ENCODE results near the gene RASEF.

RASEF gene

GRCh38 chr9:83061036-83061435, 1.9 kb downstream of the RASEF start:
- DNase-seq: no peak
- H3K9me3 ChIP-seq (ENCODE audit: control insufficient read depth, low read length): no peaks in the 10 kb centered on the region
- no peak overlapping the region for H3K27ac ChIP-seq (ENCODE audit: insufficient read depth, low read length, poor library complexity, severe bottlenecking)
- no peaks in the 10 kb centered on the region for H3K36me3 ChIP-seq (ENCODE audit: control insufficient read depth, insufficient read depth, low read length)
- H3K4me3 ChIP-seq (ENCODE audit: insufficient read depth, low read depth, low read length, poor library complexity, severe bottlenecking): no peak overlapping the region
- H3K4me1 ChIP-seq (ENCODE audit: control insufficient read depth, insufficient read depth, low read length, poor library complexity, severe bottlenecking): no peaks in the 10 kb centered on the region
- H3K27me3 ChIP-seq (replicated peaks; ENCODE audit: control insufficient read depth, insufficient read depth, low read length, poor library complexity, severe bottlenecking): no peaks in the 10 kb centered on the region

GRCh38 chr9:83060556-83060955, 2.4 kb downstream of the RASEF start:
- H3K36me3 ChIP-seq (ENCODE audit: control insufficient read depth, insufficient read depth, low read length): no peaks in the 10 kb centered on the region
- no peak for DNase-seq
- H3K4me1 ChIP-seq (ENCODE audit: control insufficient read depth, insufficient read depth, low read length, poor library complexity, severe bottlenecking): no peaks in the 10 kb centered on the region
- H3K4me3 ChIP-seq (ENCODE audit: insufficient read depth, low read depth, low read length, poor library complexity, severe bottlenecking): no peak overlapping the region
- no peaks in the 10 kb centered on the region for H3K9me3 ChIP-seq (ENCODE audit: control insufficient read depth, low read length)
- no peak overlapping the region for H3K27ac ChIP-seq (ENCODE audit: insufficient read depth, low read length, poor library complexity, severe bottlenecking)
- H3K27me3 ChIP-seq (replicated peaks; ENCODE audit: control insufficient read depth, insufficient read depth, low read length, poor library complexity, severe bottlenecking): no peaks in the 10 kb centered on the region

- Histone ChIP-seq H3K9me3 (ENCODE audit: control insufficient read depth, low read length) (no peaks in the 10 kb centered on the region), H3K27ac (ENCODE audit: insufficient read depth, low read length, poor library complexity, severe bottlenecking) (no peak overlapping the region), H3K36me3 (ENCODE audit: control insufficient read depth, insufficient read depth, low read length) (no peaks in the 10 kb centered on the region), H3K4me3 (ENCODE audit: insufficient read depth, low read depth, low read length, poor library complexity, severe bottlenecking) (no peak overlapping the region), H3K27me3 (replicated peaks; ENCODE audit: control insufficient read depth, insufficient read depth, low read length, poor library complexity, severe bottlenecking) (no peaks in the 10 kb centered on the region), H3K4me1 (ENCODE audit: control insufficient read depth, insufficient read depth, low read length, poor library complexity, severe bottlenecking) (no peaks in the 10 kb centered on the region)
- DNase-seq: no peak
These were observed 3.5 kb downstream of the RASEF start for GRCh38 chr9:83059417-83059816.

GRCh38 chr9:83056911-83057310, 6.0 kb downstream of the RASEF start:
- DNase-seq: no peak
- Histone ChIP-seq H3K27ac (ENCODE audit: insufficient read depth, low read length, poor library complexity, severe bottlenecking) (no peak overlapping the region), H3K36me3 (ENCODE audit: control insufficient read depth, insufficient read depth, low read length) (no peaks in the 10 kb centered on the region), H3K27me3 (replicated peaks; ENCODE audit: control insufficient read depth, insufficient read depth, low read length, poor library complexity, severe bottlenecking) (no peaks in the 10 kb centered on the region), H3K9me3 (ENCODE audit: control insufficient read depth, low read length) (no peaks in the 10 kb centered on the region), H3K4me3 (ENCODE audit: insufficient read depth, low read depth, low read length, poor library complexity, severe bottlenecking) (no peak overlapping the region), H3K4me1 (ENCODE audit: control insufficient read depth, insufficient read depth, low read length, poor library complexity, severe bottlenecking) (no peaks in the 10 kb centered on the region)

- Histone ChIP-seq H3K4me3 (ENCODE audit: insufficient read depth, low read depth, low read length, poor library complexity, severe bottlenecking) (no peak overlapping the region), H3K9me3 (ENCODE audit: control insufficient read depth, low read length) (no peaks in the 10 kb centered on the region), H3K27me3 (replicated peaks; ENCODE audit: control insufficient read depth, insufficient read depth, low read length, poor library complexity, severe bottlenecking) (no peaks in the 10 kb centered on the region), H3K27ac (ENCODE audit: insufficient read depth, low read length, poor library complexity, severe bottlenecking) (no peak overlapping the region), H3K4me1 (ENCODE audit: control insufficient read depth, insufficient read depth, low read length, poor library complexity, severe bottlenecking) (no peaks in the 10 kb centered on the region), H3K36me3 (ENCODE audit: control insufficient read depth, insufficient read depth, low read length) (no peaks in the 10 kb centered on the region)
- DNase-seq: no peak
These were observed 6.8 kb downstream of the RASEF start for GRCh38 chr9:83056174-83056573.

GRCh38 chr9:83047839-83048775, 14.8 kb downstream of the RASEF start:
- Histone ChIP-seq H3K27me3 (replicated peaks; ENCODE audit: control insufficient read depth, insufficient read depth, low read length, poor library complexity, severe bottlenecking) (no peaks in the 10 kb centered on the region), H3K9me3 (ENCODE audit: control insufficient read depth, low read length) (no peaks in the 10 kb centered on the region), H3K4me3 (ENCODE audit: insufficient read depth, low read depth, low read length, poor library complexity, severe bottlenecking) (no peak overlapping the region), H3K27ac (ENCODE audit: insufficient read depth, low read length, poor library complexity, severe bottlenecking) (no peak overlapping the region), H3K4me1 (ENCODE audit: control insufficient read depth, insufficient read depth, low read length, poor library complexity, severe bottlenecking) (no peaks in the 10 kb centered on the region), H3K36me3 (ENCODE audit: control insufficient read depth, insufficient read depth, low read length) (no peaks in the 10 kb centered on the region)
- DNase-seq: no peak

- Histone ChIP-seq H3K27ac (ENCODE audit: insufficient read depth, low read length, poor library complexity, severe bottlenecking) (no peak overlapping the region), H3K36me3 (ENCODE audit: control insufficient read depth, insufficient read depth, low read length) (no peaks in the 10 kb centered on the region), H3K4me3 (ENCODE audit: insufficient read depth, low read depth, low read length, poor library complexity, severe bottlenecking) (no peak overlapping the region), H3K27me3 (replicated peaks; ENCODE audit: control insufficient read depth, insufficient read depth, low read length, poor library complexity, severe bottlenecking) (no peaks in the 10 kb centered on the region), H3K9me3 (ENCODE audit: control insufficient read depth, low read length) (no peaks in the 10 kb centered on the region), H3K4me1 (ENCODE audit: control insufficient read depth, insufficient read depth, low read length, poor library complexity, severe bottlenecking) (no peaks in the 10 kb centered on the region)
- DNase-seq: no peak
These were observed 19.3 kb downstream of the RASEF start for GRCh38 chr9:83043597-83043996.

GRCh38 chr9:83041771-83042170, 21.2 kb downstream of the RASEF start:
- H3K27ac ChIP-seq (ENCODE audit: insufficient read depth, low read length, poor library complexity, severe bottlenecking): no peak overlapping the region
- no peaks in the 10 kb centered on the region for H3K4me1 ChIP-seq (ENCODE audit: control insufficient read depth, insufficient read depth, low read length, poor library complexity, severe bottlenecking)
- H3K36me3 ChIP-seq (ENCODE audit: control insufficient read depth, insufficient read depth, low read length): no peaks in the 10 kb centered on the region
- DNase-seq: no peak
- H3K9me3 ChIP-seq (ENCODE audit: control insufficient read depth, low read length): no peaks in the 10 kb centered on the region
- H3K4me3 ChIP-seq (ENCODE audit: insufficient read depth, low read depth, low read length, poor library complexity, severe bottlenecking): no peak overlapping the region
- H3K27me3 ChIP-seq (replicated peaks; ENCODE audit: control insufficient read depth, insufficient read depth, low read length, poor library complexity, severe bottlenecking): no peaks in the 10 kb centered on the region

GRCh38 chr9:83039303-83039702, 23.6 kb downstream of the RASEF start:
- DNase-seq: no peak
- H3K9me3 ChIP-seq (ENCODE audit: control insufficient read depth, low read length): no peaks in the 10 kb centered on the region
- no peak overlapping the region for H3K4me3 ChIP-seq (ENCODE audit: insufficient read depth, low read depth, low read length, poor library complexity, severe bottlenecking)
- no peaks in the 10 kb centered on the region for H3K36me3 ChIP-seq (ENCODE audit: control insufficient read depth, insufficient read depth, low read length)
- no peak overlapping the region for H3K27ac ChIP-seq (ENCODE audit: insufficient read depth, low read length, poor library complexity, severe bottlenecking)
- H3K27me3 ChIP-seq (replicated peaks; ENCODE audit: control insufficient read depth, insufficient read depth, low read length, poor library complexity, severe bottlenecking): no peaks in the 10 kb centered on the region
- no peaks in the 10 kb centered on the region for H3K4me1 ChIP-seq (ENCODE audit: control insufficient read depth, insufficient read depth, low read length, poor library complexity, severe bottlenecking)

GRCh38 chr9:83036043-83036442, 26.9 kb downstream of the RASEF start:
- Histone ChIP-seq H3K9me3 (ENCODE audit: control insufficient read depth, low read length) (no peaks in the 10 kb centered on the region), H3K4me3 (ENCODE audit: insufficient read depth, low read depth, low read length, poor library complexity, severe bottlenecking) (no peak overlapping the region), H3K27me3 (replicated peaks; ENCODE audit: control insufficient read depth, insufficient read depth, low read length, poor library complexity, severe bottlenecking) (no peaks in the 10 kb centered on the region), H3K4me1 (ENCODE audit: control insufficient read depth, insufficient read depth, low read length, poor library complexity, severe bottlenecking) (no peaks in the 10 kb centered on the region), H3K36me3 (ENCODE audit: control insufficient read depth, insufficient read depth, low read length) (no peaks in the 10 kb centered on the region), H3K27ac (ENCODE audit: insufficient read depth, low read length, poor library complexity, severe bottlenecking) (no peak overlapping the region)
- no peak for DNase-seq

All from effector memory CD4-positive, alpha-beta T cell (primary cell).